NOMO-1 treated with dmso at 0.1 percent for 144 hours (cell line): ENCODE results near the gene ANKRD10.

ENCODE experiments used
- DNase-seq: peaks from one replicate; lab custom pipeline; 2025; ENCODE audit not compliant: unreplicated experiment; lab: John Stamatoyannopoulos, UW

ANKRD10 gene

GRCh38 chr13:110831437-110832204 lies 83.2 kb downstream of the ANKRD10 start:
- no peak for DNase-seq

GRCh38 chr13:110830800-110831371 lies 84.0 kb downstream of the ANKRD10 start:
- DNase-seq: no peak

GRCh38 chr13:110830331-110830730 lies 84.5 kb downstream of the ANKRD10 start:
- no peak for DNase-seq

GRCh38 chr13:110829486-110829885 lies 85.4 kb downstream of the ANKRD10 start:
- no peak for DNase-seq

GRCh38 chr13:110828705-110829104 lies 86.2 kb downstream of the ANKRD10 start:
- no peak for DNase-seq
